Measurements from ENCODE around the gene TEC.

DNA sequence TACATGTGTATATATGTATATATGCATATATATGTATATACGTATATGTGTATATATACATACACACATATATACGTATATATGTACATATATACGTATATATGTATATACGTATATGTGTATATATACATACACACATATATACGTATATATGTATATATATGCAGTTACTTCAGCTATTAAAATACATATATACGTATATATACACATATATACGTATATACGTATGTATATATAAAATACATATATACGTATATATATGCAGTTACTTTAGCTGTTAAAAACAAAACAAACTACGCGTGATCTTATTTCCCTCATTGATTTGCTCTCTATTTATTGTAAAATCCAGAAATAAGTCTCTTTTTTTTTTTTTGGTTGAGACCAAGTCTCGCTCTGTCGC, 149.5 kb downstream of the TEC start:
- TF ChIP-seq GATA2 (IDR thresholded peaks at IDR 0.05; ENCODE audit: low read depth, low read length) (no peak), GATA3 (IDR thresholded peaks at IDR 0.05; ENCODE audit: low read depth, low read length) (no peak)

Measured in SH-SY5Y (cell line).